Lung microvascular endothelial cell (primary cell): ENCODE data around the gene ABCC8. TPM values are rescaled to one million over a fixed set of nuclear protein-coding genes. Genes with fewer than 3 reads are reported as not detected.

Source experiments
- DNase-seq, 2 donors: peaks; one replicate each; pipeline versions ENCODE4 v3.0.0 to v3.0.0-alpha.2; 2010; ENCODE audit warnings: low read depth in 2 of 2
- total RNA-seq: library from RNA; depleted of rRNA; stranded (reverse); fragments of >200 nt; gene quantifications from 2 replicates; pipeline ENCODE4 v1.2.1, GENCODE V29; 2014

Gene ABCC8
- total RNA-seq, 1 donor from 2014 or later, result not detected

DNA sequence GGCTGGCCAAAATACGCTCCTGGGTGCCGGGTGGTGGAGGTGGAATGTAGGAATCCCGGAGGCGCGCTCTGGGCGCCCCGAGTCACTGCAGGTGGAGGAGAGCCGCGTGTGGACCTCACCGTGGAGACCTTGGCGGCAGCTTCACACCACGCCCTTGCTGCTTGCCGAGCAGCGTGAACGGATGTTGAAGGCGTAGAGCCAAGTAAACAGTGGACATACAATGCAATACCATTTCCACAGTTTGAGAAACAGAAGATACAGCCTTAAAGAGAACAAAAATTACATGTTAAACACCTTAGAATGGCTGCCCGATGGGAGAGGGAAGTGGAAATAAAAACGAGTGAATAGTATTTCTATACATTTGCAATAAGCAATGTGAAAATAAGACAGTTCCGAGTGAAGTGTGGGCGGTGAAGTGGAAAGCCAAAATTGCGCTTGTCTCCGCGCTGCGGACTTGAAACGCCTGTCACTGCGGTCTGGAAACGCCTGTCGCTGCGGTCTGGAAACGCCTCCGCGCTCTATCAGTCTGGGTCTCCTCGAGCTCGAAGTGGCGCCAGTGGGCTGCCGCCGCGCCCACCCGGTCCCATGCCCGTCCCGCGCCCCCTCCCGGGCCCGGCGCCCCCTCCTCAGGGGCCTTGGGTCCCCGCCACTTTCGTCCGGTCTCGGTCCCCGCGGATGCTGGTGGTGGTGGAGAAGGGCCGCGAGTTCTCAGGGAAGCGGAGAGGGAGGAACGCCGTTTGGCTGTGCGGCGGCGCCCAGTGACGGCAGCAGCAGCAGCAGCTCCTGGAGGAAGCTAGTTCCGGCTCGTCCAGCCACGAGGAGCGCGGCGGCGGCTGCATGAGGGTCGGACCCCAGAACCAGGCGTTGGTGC, 123.5 kb downstream of the ABCC8 start:
- peak; percentile 47 to 84 for DNase-seq

DNA sequence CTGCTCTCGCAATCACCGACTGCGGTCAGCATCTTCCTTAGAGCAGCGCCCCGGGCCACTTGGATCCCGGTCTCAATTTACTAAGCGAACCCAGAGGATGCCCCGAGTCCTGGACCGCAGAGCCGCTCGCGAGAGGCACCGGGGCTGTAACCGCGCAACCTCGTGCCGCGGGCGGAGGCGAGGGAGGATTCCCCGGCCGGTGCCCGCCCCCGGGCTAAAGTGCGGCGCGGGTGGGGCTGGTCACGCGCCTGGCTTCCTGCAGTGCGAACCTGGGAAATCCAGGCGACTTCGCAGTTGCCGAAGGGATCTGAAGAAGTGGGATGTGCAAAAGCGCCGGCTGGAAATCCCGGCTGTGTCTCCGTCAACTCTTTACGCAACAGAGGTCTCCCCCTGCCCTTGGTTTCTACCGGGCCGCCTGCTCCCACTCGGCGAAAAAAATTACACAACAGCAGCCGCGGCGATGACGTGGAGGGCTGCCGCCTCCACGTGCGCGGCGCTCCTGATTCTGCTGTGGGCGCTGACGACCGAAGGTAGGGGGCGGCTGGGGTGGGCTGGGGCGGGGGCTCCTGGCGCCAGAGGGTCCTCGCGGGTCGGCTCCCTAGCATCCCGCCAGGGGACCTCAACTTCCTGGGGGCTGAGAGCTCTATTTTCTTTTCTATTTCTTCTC, 125.0 kb downstream of the ABCC8 start, which contains the start of gene NCR3LG1:
Gene NCR3LG1, plus strand, starts transcription at position 291 of the 667 bp plus-strand sequence. Its CDS starts 170 bp downstream, at position 461.
- peak; percentile 48 to 66 for DNase-seq

DNA sequence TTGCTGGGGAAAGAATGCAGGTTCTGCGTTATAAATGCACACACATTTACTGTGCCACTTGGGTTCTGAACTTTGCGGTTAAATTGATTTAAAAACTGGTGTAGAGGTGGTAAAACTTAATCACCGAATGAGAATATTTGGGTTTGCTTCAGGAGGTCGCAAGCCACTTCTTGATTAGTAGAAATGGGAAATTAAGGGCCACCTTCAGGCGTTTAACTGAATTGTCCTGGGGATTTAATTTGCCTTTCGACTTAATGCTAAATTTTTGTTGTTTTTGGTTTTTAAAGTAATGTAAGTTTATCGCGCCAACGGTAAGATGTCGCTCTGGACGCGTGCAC, 125.5 kb downstream of the ABCC8 start:
- no peak for DNase-seq

DNA sequence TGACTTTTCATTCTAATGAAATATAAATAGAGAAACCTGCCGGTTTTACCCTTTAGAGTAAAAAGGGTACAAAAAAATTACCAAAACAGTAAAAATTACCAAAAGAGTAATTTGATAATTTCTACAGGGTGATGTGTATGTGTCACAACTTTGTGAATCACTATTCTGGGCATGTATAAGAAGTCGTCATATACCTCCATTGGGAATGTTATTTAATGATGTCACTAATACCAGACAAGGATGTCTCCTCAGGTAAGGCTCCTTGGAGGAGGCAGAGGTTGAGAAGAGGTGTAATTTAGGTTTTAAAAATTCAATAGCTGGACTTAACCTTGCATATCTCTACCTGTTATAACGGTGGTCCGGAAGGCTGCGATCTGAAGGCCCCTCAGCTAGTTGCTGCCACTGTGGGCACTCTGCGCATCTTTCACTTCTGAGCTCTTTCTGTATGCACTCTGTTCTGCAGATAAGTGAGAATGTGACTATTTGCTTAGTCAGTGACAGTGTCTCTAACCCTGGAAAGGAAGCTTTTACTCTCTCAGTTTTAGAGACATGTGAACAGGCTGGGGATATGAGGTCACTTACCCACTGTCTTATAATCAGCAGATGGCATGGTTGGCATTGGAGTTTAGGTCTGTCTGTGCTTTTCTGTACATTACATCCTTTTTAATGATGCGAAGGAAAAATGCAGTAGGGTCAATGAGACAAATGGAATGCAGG, 126.0 kb downstream of the ABCC8 start:
- DNase-seq, result no peak

DNA sequence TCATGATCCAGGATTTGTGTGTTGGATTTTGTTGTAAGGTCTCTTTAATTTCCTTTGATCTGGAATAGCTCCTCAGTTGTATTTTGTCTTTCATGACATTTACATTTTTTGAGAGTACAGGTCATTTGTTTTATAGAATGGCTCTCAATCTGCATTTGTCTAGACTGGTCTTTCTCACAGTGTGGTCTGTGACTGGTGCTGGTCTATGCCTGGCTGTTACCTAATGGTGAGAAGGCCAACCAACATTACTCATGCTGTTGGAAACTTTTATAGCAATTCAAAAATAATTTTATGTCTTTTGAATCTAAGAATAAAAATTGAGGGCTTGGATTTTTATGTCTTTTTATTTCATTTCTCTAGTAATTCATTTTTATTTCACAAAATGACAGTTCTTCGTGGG, 129.0 kb downstream of the ABCC8 start:
- DNase-seq, result no peak

DNA sequence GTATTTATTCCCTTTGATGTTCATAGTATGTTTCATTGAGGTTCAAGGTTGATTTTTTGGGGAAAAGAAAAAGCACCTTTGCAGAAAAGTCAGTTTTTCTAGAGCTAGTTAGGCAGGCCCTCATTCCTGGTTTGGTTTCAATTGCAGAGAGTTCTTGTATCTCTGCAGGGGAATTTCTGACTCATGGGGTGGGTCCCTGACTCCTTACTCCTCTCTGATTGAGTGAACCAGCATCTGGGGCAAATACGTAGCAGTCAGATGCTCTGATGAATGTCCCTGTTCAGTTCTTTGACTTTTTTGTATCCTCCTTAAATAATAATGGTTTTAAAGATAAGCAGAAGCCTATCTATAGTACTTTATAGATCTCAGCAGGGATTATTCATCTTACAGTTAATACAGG, 132.7 kb downstream of the ABCC8 start:
- peak in 1 of 2 donors; percentile 50 for DNase-seq

DNA sequence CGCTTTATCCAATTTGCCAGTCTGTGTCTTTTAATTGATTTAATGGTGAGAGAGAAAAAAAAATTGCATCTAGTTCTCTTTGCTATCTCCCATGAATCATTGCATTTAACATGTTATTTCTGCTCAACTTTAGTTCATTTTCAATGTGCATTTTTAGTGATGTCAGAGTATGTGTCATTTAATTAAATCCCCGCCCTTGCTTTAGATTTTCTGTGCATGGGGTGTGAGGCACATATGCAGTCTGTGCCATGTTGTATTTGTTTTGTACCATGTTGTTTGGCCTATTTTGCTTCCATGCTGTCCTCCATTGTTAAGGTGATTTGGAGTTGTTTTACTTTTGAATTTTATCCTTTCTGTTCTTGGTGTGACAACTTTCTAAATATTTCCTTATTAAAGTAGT, 133.4 kb downstream of the ABCC8 start:
- DNase-seq, result no peak

Other genes with a start within 250 kb of the ABCC8 start
- gene NUCB2, start 200.1 kb downstream of the ABCC8 start, total RNA-seq, result 31.3 and 46.9 TPM in 2 replicates
- gene NCR3LG1, start 125.0 kb downstream of the ABCC8 start, total RNA-seq, result 0.20 and 0.87 TPM in 2 replicates
- 0.22 and 0.40 TPM in 2 replicates for gene KCNJ11, start 88.2 kb downstream of the ABCC8 start, total RNA-seq
- not detected in 2 replicates for gene USH1C, start 67.6 kb upstream of the ABCC8 start, total RNA-seq
- not detected in 2 replicates for gene OTOG, start 70.4 kb upstream of the ABCC8 start, total RNA-seq
- gene MYOD1, start 242.7 kb upstream of the ABCC8 start, total RNA-seq, result not detected in 2 replicates